ENCODE results near the gene PHF19.

DNA sequence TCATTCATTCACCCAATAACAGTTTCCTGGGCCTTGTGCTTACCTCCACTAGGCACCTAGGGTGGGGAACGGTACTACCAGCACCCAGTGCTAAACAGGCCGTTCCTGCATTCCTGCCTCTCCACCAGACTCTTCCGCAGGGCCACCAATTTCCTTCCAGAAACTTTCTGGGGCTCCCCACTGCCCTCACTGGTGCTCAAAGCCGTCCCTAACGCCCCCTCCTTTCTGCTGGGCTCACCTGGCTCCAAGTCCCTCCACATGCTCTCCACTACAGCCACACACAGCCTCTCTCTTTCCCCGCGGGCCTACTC is 1.4 kb downstream of the PHF19 start:
- TF ChIP-seq, protein P1, sequence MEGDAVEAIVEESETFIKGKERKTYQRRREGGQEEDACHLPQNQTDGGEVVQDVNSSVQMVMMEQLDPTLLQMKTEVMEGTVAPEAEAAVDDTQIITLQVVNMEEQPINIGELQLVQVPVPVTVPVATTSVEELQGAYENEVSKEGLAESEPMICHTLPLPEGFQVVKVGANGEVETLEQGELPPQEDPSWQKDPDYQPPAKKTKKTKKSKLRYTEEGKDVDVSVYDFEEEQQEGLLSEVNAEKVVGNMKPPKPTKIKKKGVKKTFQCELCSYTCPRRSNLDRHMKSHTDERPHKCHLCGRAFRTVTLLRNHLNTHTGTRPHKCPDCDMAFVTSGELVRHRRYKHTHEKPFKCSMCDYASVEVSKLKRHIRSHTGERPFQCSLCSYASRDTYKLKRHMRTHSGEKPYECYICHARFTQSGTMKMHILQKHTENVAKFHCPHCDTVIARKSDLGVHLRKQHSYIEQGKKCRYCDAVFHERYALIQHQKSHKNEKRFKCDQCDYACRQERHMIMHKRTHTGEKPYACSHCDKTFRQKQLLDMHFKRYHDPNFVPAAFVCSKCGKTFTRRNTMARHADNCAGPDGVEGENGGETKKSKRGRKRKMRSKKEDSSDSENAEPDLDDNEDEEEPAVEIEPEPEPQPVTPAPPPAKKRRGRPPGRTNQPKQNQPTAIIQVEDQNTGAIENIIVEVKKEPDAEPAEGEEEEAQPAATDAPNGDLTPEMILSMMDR (IDR thresholded peaks at IDR 0.05) = no peak
- no peak for TF ChIP-seq POLR2A (IDR thresholded peaks at IDR 0.05)
